DOHH2 (cell line): ENCODE data around the gene ZCWPW1.

Experiments used
- H3F3A ChIP-seq: fragments of 200-600 bp; sonication (generic), shearing (Covaris generic); 2 replicates; pipeline ENCODE4 v1.6.0; 2016; ENCODE audit warnings: antibody characterized with exemption, mild to moderate bottlenecking; ENCODE audit not compliant: control insufficient read depth, insufficient read depth
- H3K27ac ChIP-seq: fragments of 200-600 bp; sonication (generic); 2 replicates; pipeline ENCODE4 v1.5.1; 2014; ENCODE audit warnings: low read depth, mild to moderate bottlenecking, low read length, moderate library complexity
- H3K27me3 ChIP-seq: fragments of 200-600 bp; sonication (generic); 2 replicates; pipeline ENCODE4 v1.6.1; 2014; ENCODE audit warnings: mild to moderate bottlenecking, low read length, mixed read lengths; ENCODE audit not compliant: control insufficient read depth
- H3K36me3 ChIP-seq: fragments of 200-600 bp; sonication (generic); 2 replicates; pipeline ENCODE4 v1.6.1; 2014; ENCODE audit warnings: mild to moderate bottlenecking, low read length, moderate library complexity, mixed read lengths; ENCODE audit not compliant: control insufficient read depth
- H3K4me1 ChIP-seq: fragments of 200-600 bp; sonication (generic); 2 replicates; pipeline ENCODE4 v1.6.1; 2014; ENCODE audit warnings: mild to moderate bottlenecking, low read length, mixed read lengths; ENCODE audit not compliant: control insufficient read depth
- H3K4me2 ChIP-seq: fragments of 200-600 bp; sonication (generic); 2 replicates; pipeline ENCODE4 v1.6.0; 2014; ENCODE audit warnings: mild to moderate bottlenecking, low read length, moderate library complexity
- H3K4me3 ChIP-seq: fragments of 200-600 bp; sonication (generic); 2 replicates; pipeline ENCODE4 v1.5.1; 2014; ENCODE audit warnings: mild to moderate bottlenecking, low read length, mixed read lengths
- H3K79me2 ChIP-seq: fragments of 200-600 bp; sonication (generic); 2 replicates; pipeline ENCODE4 v1.6.1; 2014; ENCODE audit warnings: mild to moderate bottlenecking, low read length, mixed read lengths; ENCODE audit not compliant: control insufficient read depth
- H3K9me2 ChIP-seq: fragments of 200-600 bp; sonication (generic); replicated peaks from 2 replicates; pipeline ENCODE4 v1.6.1; 2014; ENCODE audit warnings: mild to moderate bottlenecking, low read length, mixed read lengths; ENCODE audit not compliant: control insufficient read depth
- H3K9me3 ChIP-seq: fragments of 200-600 bp; sonication (generic); 2 replicates; pipeline ENCODE4 v1.6.1; 2014; ENCODE audit warnings: antibody characterized with exemption, low read length, mixed read lengths; ENCODE audit not compliant: control insufficient read depth, insufficient read depth
- H4K20me1 ChIP-seq: fragments of 200-600 bp; sonication (generic); 2 replicates; pipeline ENCODE4 v1.6.0; 2014; ENCODE audit warnings: low read depth, mild to moderate bottlenecking, antibody characterized with exemption, low read length, moderate library complexity; ENCODE audit not compliant: control insufficient read depth, insufficient read depth
- CTCF ChIP-seq: fragments of 200-600 bp; sonication (generic); IDR thresholded peaks from one replicate; pipeline ENCODE4 v1.5.1; 2014; ENCODE audit warnings: antibody characterized with exemption, mild to moderate bottlenecking, low read depth, low read length; ENCODE audit not compliant: poor library complexity, severe bottlenecking
- EZH2phosphoT487 ChIP-seq: fragments of 200-600 bp; sonication (generic); IDR thresholded peaks from 2 replicates; pipeline ENCODE4 v1.6.1; 2017; ENCODE audit warnings: borderline replicate concordance, mild to moderate bottlenecking, antibody characterized with exemption, low read length, moderate library complexity, mixed read lengths

The ZCWPW1 gene

DNA sequence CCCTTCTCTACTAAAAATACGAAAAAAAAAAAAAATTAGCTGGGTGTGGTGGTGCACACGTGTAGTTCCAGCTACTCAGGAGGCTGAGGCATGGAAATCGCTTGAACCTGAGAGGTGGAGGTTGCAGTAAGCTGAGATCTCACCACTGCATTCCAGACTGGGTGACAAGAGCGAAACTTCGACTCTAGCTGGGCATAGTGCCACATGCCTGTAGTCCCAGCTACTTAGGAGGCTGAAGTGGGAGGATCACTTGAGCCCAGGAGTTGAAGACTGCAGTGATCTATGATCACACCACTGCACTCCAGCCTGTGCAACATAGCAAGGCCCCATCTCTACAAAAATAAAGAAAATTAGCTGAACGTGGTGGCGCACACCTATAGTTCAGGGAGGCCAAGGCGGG lies 36.8 kb upstream of the ZCWPW1 start:
- H3K4me1 ChIP-seq = peaks cover 5% of the 10 kb centered on the region
- no peaks in the 10 kb centered on the region for H4K20me1 ChIP-seq
- H3K4me2 ChIP-seq = no peak overlapping the region
- no peaks in the 10 kb centered on the region for H3K79me2 ChIP-seq
- no peak for TF ChIP-seq CTCF
- no peak for TF ChIP-seq EZH2phosphoT487
- no peak overlapping the region for H3K27ac ChIP-seq
- no peaks in the 10 kb centered on the region for H3K9me3 ChIP-seq
- no peak overlapping the region for H3K4me3 ChIP-seq
- H3K27me3 ChIP-seq = no peaks in the 10 kb centered on the region
- H3F3A ChIP-seq = peaks cover 5% of the 10 kb centered on the region
- peaks cover 44% of the 10 kb centered on the region for H3K36me3 ChIP-seq
- H3K9me2 ChIP-seq = no peaks in the 10 kb centered on the region

- Histone ChIP-seq H3K79me2 (no peaks in the 10 kb centered on the region), H3K4me3 (no peak overlapping the region), H3K36me3 (peaks cover 41% of the 10 kb centered on the region), H3K4me2 (no peak overlapping the region), H3K27ac (no peak overlapping the region), H3K4me1 (peaks cover 4% of the 10 kb centered on the region), H3K9me3 (no peaks in the 10 kb centered on the region), H3K27me3 (no peaks in the 10 kb centered on the region), H3K9me2 (no peaks in the 10 kb centered on the region), H3F3A (no peaks in the 10 kb centered on the region), H4K20me1 (no peaks in the 10 kb centered on the region)
- TF ChIP-seq EZH2phosphoT487 (no peak), CTCF (no peak)
Observed at GRCh38 chr7:100464791-100465190, 36.3 kb upstream of the ZCWPW1 start.

DNA sequence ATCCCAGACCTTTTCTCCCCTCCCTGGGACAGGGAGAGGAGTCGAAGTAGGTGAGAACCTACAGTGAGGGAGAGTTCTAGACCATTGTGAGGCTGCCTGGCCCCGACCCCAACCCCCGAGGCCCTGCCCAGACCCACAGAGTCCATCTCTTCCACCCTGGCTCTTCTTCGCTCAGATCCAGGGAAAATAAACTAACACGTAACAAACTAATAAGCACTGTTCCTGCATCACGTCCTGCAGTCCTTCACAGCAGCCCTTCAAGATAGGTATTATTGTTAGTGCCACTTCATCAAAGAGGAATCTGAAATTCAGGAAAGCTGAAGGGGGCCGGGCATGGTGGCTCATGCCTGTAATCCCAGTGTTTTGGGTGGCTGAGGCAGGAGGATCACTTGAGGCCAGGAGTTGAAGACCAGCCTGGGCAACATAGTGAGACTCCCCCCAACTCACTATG lies 35.7 kb upstream of the ZCWPW1 start, which contains the start of gene SPACDR:
SPACDR (minus strand) TSS at position 51 of the 451 bp plus-strand sequence. CDS start 235 bp downstream, outside the sequence.
- TF ChIP-seq EZH2phosphoT487 (no peak), CTCF (no peak)
- no peaks in the 10 kb centered on the region for H4K20me1 ChIP-seq
- no peak within 1 kb of the TSS for H3K4me2 ChIP-seq
- H3K4me3 ChIP-seq = no peak within 1 kb of the TSS
- peaks cover 38% of the 10 kb centered on the region for H3K36me3 ChIP-seq
- H3K27me3 ChIP-seq = no peaks in the 10 kb centered on the region
- no peaks in the 10 kb centered on the region for H3K9me3 ChIP-seq
- H3K4me1 ChIP-seq = no peaks in the 10 kb centered on the region
- H3K9me2 ChIP-seq = no peaks in the 10 kb centered on the region
- H3K79me2 ChIP-seq = no peaks in the 10 kb centered on the region
- no peak within 1 kb of the TSS for H3K27ac ChIP-seq
- H3F3A ChIP-seq = no peaks in the 10 kb centered on the region
